HepG2 (cell line): ENCODE data around the gene SPNS2. TPM values are rescaled to one million over a fixed set of nuclear protein-coding genes. Genes with fewer than 3 reads are reported as not detected.
A peak's percentile ranks its signal among the peaks of the same experiment; 100 is the strongest.

ENCODE experiments used
- ATAC-seq: fragments of 200-7000 bp; cut with Tn5 transposase; 3 replicates; pipeline ENCODE4 v1.9.1; 2020; ENCODE audit warnings: mild to moderate bottlenecking, moderate library complexity
- BruUV-seq: library from RNA; stranded (reverse); fragments of 400-500 nt; replicated peaks from 2 replicates; lab custom pipeline; 2021; lab: Mats Ljungman, UMichigan
- CTCF ChIA-PET: fragments of 300-600 bp; formaldehyde crosslinking; extraction: SDS; loops from one replicate; lab custom pipeline; 2021; ENCODE audit warnings: low total read pairs, inconsistent platforms, low intra/inter-chr PET ratio; lab: Yijun Ruan, JAX
- POLR2A ChIA-PET: fragments of 350-600 bp; sonication (Branson Sonifier 250); formaldehyde crosslinking; loops from one replicate; lab custom pipeline; 2020; ENCODE audit warnings: antibody characterized with exemption, inconsistent platforms; lab: Yijun Ruan, JAX
- DNase-seq: peaks from one replicate; pipeline ENCODE4 v3.0.0-alpha.2; 2015; ENCODE audit warnings: low spot score
- FAIRE-seq: peaks from 3 replicates; lab custom pipeline; 2011; peaks lifted over from hg19 to GRCh38; lab: Jason Lieb, UNC
- H2AFZ ChIP-seq: one replicate; pipeline ENCODE4 v1.6.1; 2011; ENCODE audit warnings: low read length, inconsistent platforms
- H3K27ac ChIP-seq: fragments of 300-600 bp; 3 replicates; pipeline ENCODE4 v1.8.0; 2011; ENCODE audit warnings: mixed run types, mild to moderate bottlenecking, mixed read lengths, low read length, inconsistent platforms; ENCODE audit not compliant: insufficient read depth; ENCODE audit errors: extremely low read length
- H3K27me3 ChIP-seq, 2 experiments: fragments of 200-600 bp in 1 of 2; 2 replicates in 1 of 2; 3 replicates in 1 of 2; pipeline versions ENCODE4 v1.6.0 to v1.8.0; 2011; ENCODE audit warnings: low read length in 2 of 2, mild to moderate bottlenecking in 2 of 2, moderate library complexity in 2 of 2, inconsistent platforms in 1 of 2; ENCODE audit not compliant: insufficient read depth in 2 of 2, control insufficient read depth in 1 of 2
- H3K36me3 ChIP-seq, 2 experiments: fragments of 200-600 bp in 1 of 2; replicated peaks in 1 of 2; 2 replicates in 1 of 2; 3 replicates in 1 of 2; pipeline versions ENCODE4 v1.5.1 to v1.8.0; 2011; ENCODE audit warnings: low read length in 2 of 2, inconsistent platforms in 1 of 2; ENCODE audit not compliant: insufficient read depth in 2 of 2, control insufficient read depth in 1 of 2
- H3K4me1 ChIP-seq: 2 replicates; pipeline ENCODE4 v1.5.1; 2012; ENCODE audit warnings: low read length, inconsistent platforms; ENCODE audit not compliant: insufficient read depth
- H3K4me2 ChIP-seq: 2 replicates; pipeline ENCODE4 v1.6.0; 2011; ENCODE audit warnings: low read depth, low read length, inconsistent platforms
- H3K4me3 ChIP-seq, 3 experiments: fragments of 200-600 bp in 1 of 3; sonication (generic), shearing (Covaris generic) in 1 of 3; replicated peaks in 1 of 3; 2 replicates each; pipeline ENCODE4 v1.5.1; 2011 to 2016; ENCODE audit warnings: low read length in 3 of 3, inconsistent platforms in 2 of 3, low read depth in 2 of 3, mild to moderate bottlenecking in 2 of 3, control low read depth in 1 of 3, mixed read lengths in 1 of 3; ENCODE audit not compliant: insufficient read depth in 1 of 3
- H3K79me2 ChIP-seq: one replicate; pipeline ENCODE4 v1.6.1; 2011; ENCODE audit warnings: low read length, inconsistent platforms; ENCODE audit not compliant: insufficient read depth
- H3K9ac ChIP-seq: 2 replicates; pipeline ENCODE4 v1.6.0; 2011; ENCODE audit warnings: mild to moderate bottlenecking, low read depth, low read length, inconsistent platforms; ENCODE audit not compliant: insufficient read depth
- H3K9me3 ChIP-seq: 2 replicates; pipeline ENCODE4 v1.5.1; 2012; ENCODE audit warnings: mild to moderate bottlenecking, low read length
- H4K20me1 ChIP-seq: 2 replicates; pipeline ENCODE4 v1.6.0; 2011; ENCODE audit warnings: inconsistent platforms, mild to moderate bottlenecking, low read length, moderate library complexity; ENCODE audit not compliant: insufficient read depth
- ARHGAP35 ChIP-seq: sonication (generic); formaldehyde crosslinking; IDR thresholded peaks from 2 replicates; pipeline ENCODE4 v1.9.0; 2022; ENCODE audit warnings: mild to moderate bottlenecking, inconsistent platforms, moderate library complexity, missing genetic modification reagents, borderline replicate concordance
- REXO4 ChIP-seq: sonication (generic); formaldehyde crosslinking; IDR thresholded peaks from 2 replicates; pipeline ENCODE4 v1.8.0; 2022; ENCODE audit warnings: missing genetic modification reagents, mild to moderate bottlenecking, borderline replicate concordance
- SSRP1 ChIP-seq: IDR thresholded peaks from 2 replicates; pipeline ENCODE4 v1.6.1; 2016; ENCODE audit warnings: control low read depth
- ZBTB21 ChIP-seq: sonication (generic); formaldehyde crosslinking; IDR thresholded peaks from 2 replicates; pipeline ENCODE4 v1.4.0; 2020; ENCODE audit warnings: missing genetic modification reagents
- ZBTB7B ChIP-seq: sonication (generic); formaldehyde crosslinking; IDR thresholded peaks from 2 replicates; pipeline ENCODE4 v1.4.0; 2020; ENCODE audit warnings: missing genetic modification reagents
- ZNF282 ChIP-seq: fragments of 450-650 bp; IDR thresholded peaks from 2 replicates; pipeline ENCODE4 v1.6.1; 2018; ENCODE audit not compliant: partially characterized antibody
- ZNF530 ChIP-seq: sonication (generic); formaldehyde crosslinking; IDR thresholded peaks from 2 replicates; pipeline ENCODE4 v1.5.0; 2020; ENCODE audit warnings: low read depth, mild to moderate bottlenecking, missing genetic modification reagents
- ZSCAN30 ChIP-seq: sonication (generic); formaldehyde crosslinking; IDR thresholded peaks from 2 replicates; pipeline ENCODE4 v1.5.0; 2020; ENCODE audit warnings: mild to moderate bottlenecking, missing genetic modification reagents
- WGBS: methylation state at CpG from one replicate; pipeline ENCODE4 v1.1.6; 2017; ENCODE audit warnings: low lambda C conversion rate; 5-methylcytosine and 5-hydroxymethylcytosine counted together
- in situ Hi-C: cut with HindIII; loops from 2 replicates; pipeline ENCODE4 v1.10.0; 2017; ENCODE audit warnings: low pct_unique_long_range_greater_than_20kb; ENCODE audit not compliant: extremely low pct_ligation_motif_present
- intact Hi-C: fragments of 100-400 bp; cut with micrococcal nuclease; formaldehyde crosslinking; loops from one replicate; pipeline ENCODE4 v1.10.0; 2022; ENCODE audit not compliant: unreplicated experiment
- polyA plus RNA-seq, 8 experiments: library from polyadenylated mRNA; depleted of rRNA in 3 of 8; stranded (reverse) in 7 of 8; unstranded in 1 of 8; fragments of >200 nt; fragmentation: Illumina TruSeq in 4 of 8; extraction: Trizol in 4 of 8; gene quantifications; 2 replicates each; pipeline versions ENCODE4 v1.2.1 to v1.2.3, GENCODE V29; 2011 to 2016; ENCODE audit warnings: low read depth in 4 of 8, missing spikeins in 1 of 8, mixed read lengths in 1 of 8; ENCODE audit not compliant: insufficient read depth in 1 of 8
- total RNA-seq, 5 experiments: library from RNA; depleted of rRNA; stranded (reverse); fragments of >200 nt; fragmentation: Illumina TruSeq; extraction: Trizol; gene quantifications; 2 replicates each; pipeline ENCODE4 v1.2.3, GENCODE V29; 2016; ENCODE audit warnings: low read depth in 1 of 5
- TF ChIP-seq, protein P1 (sequence below): sonication (generic); formaldehyde crosslinking; IDR thresholded peaks from 2 replicates; pipeline ENCODE4 v1.9.0; 2022; ENCODE audit warnings: missing genetic modification reagents, mild to moderate bottlenecking, borderline replicate concordance
- TF ChIP-seq, protein P2 (sequence below): sonication (generic); formaldehyde crosslinking; IDR thresholded peaks from 2 replicates; pipeline ENCODE4 v1.5.1; 2020; ENCODE audit warnings: mild to moderate bottlenecking, missing genetic modification reagents, moderate library complexity
- TF ChIP-seq, protein P3 (sequence below): sonication (generic); formaldehyde crosslinking; IDR thresholded peaks from 2 replicates; pipeline ENCODE4 v1.4.0; 2020; ENCODE audit warnings: missing genetic modification reagents

The SPNS2 gene
- total and polyA plus RNA-seq, 2 of the 13 experiments (the other 11 are each of a cell fraction or from before 2014, with no cell fraction given): 0.01 TPM; not detected in 1

DNA sequence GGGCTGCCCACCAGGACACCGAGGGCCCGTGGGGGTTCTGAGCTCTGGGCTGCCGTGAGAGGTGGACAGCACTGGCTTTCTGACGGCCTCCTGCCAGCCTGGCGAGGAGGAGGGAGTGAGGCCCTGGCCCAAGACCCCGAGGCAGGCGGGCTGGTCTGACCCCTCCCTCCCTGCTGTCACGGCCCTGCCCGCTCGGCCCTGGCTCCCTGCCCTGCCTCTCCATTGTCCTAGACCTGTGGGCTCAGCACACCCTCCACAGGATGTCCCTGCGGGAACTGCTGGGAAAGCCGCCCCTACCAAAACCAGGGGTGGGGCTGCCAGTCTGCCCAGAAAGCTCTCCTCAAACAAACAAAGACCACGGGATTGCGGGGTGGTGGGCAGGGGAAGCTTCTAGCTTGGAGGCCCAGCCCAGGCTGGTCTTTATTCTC is 20.7 kb downstream of the SPNS2 start:
- intact Hi-C loops: no loop called here
- no CpG with 5 or more reads among the region's 14 CpGs for WGBS
- no peak for DNase-seq

More for the DNA sequence above, 20.7 kb downstream of the SPNS2 start:
- in situ Hi-C loops: no loop called here
- Histone ChIP-seq H3K36me3 (no peaks in the 10 kb centered on the region), H3K27ac (no peak overlapping the region), H3K4me2 (peak overlapping the region; percentile 46), H4K20me1 (no peaks in the 10 kb centered on the region), H3K4me1 (peaks cover 15% of the 10 kb centered on the region), H2AFZ (no peak overlapping the region), H3K27me3 (peaks cover 10 to 62% of the 10 kb centered on the region in 2 experiments), H3K9me3 (no peaks in the 10 kb centered on the region), H3K9ac (0 out of 2 replicates have a peak overlapping the region, but pooled peaks have one; percentile 7), H3K4me3 (peak overlapping the region in 1 of 3 experiments; percentile 44; a peak in 1 of 6 replicates), H3K79me2 (no peaks in the 10 kb centered on the region)
- BruUV-seq: no TSS peak
- POLR2A ChIA-PET: no interaction called here
- CTCF ChIA-PET: no interaction called here
- ATAC-seq (peak; percentile 44), FAIRE-seq (no peak)
- TF ChIP-seq, protein P1, sequence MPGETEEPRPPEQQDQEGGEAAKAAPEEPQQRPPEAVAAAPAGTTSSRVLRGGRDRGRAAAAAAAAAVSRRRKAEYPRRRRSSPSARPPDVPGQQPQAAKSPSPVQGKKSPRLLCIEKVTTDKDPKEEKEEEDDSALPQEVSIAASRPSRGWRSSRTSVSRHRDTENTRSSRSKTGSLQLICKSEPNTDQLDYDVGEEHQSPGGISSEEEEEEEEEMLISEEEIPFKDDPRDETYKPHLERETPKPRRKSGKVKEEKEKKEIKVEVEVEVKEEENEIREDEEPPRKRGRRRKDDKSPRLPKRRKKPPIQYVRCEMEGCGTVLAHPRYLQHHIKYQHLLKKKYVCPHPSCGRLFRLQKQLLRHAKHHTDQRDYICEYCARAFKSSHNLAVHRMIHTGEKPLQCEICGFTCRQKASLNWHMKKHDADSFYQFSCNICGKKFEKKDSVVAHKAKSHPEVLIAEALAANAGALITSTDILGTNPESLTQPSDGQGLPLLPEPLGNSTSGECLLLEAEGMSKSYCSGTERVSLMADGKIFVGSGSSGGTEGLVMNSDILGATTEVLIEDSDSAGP: 0 out of 2 replicates have a peak, but pooled peaks have one; percentile 15
- TF ChIP-seq ZNF282 (no peak), REXO4 (no peak), ARHGAP35 (CRISPR knock-in tag) (no peak), ZBTB7B (CRISPR knock-in tag) (no peak), ZSCAN30 (no peak), SSRP1 (CRISPR knock-in tag) (no peak), ZNF530 (no peak), ZBTB21 (CRISPR knock-in tag) (no peak)
- TF ChIP-seq, protein P2, sequence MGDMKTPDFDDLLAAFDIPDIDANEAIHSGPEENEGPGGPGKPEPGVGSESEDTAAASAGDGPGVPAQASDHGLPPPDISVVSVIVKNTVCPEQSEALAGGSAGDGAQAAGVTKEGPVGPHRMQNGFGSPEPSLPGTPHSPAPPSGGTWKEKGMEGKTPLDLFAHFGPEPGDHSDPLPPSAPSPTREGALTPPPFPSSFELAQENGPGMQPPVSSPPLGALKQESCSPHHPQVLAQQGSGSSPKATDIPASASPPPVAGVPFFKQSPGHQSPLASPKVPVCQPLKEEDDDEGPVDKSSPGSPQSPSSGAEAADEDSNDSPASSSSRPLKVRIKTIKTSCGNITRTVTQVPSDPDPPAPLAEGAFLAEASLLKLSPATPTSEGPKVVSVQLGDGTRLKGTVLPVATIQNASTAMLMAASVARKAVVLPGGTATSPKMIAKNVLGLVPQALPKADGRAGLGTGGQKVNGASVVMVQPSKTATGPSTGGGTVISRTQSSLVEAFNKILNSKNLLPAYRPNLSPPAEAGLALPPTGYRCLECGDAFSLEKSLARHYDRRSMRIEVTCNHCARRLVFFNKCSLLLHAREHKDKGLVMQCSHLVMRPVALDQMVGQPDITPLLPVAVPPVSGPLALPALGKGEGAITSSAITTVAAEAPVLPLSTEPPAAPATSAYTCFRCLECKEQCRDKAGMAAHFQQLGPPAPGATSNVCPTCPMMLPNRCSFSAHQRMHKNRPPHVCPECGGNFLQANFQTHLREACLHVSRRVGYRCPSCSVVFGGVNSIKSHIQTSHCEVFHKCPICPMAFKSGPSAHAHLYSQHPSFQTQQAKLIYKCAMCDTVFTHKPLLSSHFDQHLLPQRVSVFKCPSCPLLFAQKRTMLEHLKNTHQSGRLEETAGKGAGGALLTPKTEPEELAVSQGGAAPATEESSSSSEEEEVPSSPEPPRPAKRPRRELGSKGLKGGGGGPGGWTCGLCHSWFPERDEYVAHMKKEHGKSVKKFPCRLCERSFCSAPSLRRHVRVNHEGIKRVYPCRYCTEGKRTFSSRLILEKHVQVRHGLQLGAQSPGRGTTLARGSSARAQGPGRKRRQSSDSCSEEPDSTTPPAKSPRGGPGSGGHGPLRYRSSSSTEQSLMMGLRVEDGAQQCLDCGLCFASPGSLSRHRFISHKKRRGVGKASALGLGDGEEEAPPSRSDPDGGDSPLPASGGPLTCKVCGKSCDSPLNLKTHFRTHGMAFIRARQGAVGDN (CRISPR knock-in tag): peak; percentile 45
- TF ChIP-seq, protein P3, sequence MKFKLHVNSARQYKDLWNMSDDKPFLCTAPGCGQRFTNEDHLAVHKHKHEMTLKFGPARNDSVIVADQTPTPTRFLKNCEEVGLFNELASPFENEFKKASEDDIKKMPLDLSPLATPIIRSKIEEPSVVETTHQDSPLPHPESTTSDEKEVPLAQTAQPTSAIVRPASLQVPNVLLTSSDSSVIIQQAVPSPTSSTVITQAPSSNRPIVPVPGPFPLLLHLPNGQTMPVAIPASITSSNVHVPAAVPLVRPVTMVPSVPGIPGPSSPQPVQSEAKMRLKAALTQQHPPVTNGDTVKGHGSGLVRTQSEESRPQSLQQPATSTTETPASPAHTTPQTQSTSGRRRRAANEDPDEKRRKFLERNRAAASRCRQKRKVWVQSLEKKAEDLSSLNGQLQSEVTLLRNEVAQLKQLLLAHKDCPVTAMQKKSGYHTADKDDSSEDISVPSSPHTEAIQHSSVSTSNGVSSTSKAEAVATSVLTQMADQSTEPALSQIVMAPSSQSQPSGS (CRISPR knock-in tag): no peak
